ENCODE data around the gene USO1.

The USO1 gene

GRCh38 chr4:75717408-75717807 lies 7.0 kb upstream of the USO1 start:
- no peaks in the 10 kb centered on the region for H4K20me1 ChIP-seq (ENCODE audit: insufficient read depth)
- no peak overlapping the region for H3K9ac ChIP-seq
- H3K36me3 ChIP-seq (ENCODE audit: insufficient read depth), result no peaks in the 10 kb centered on the region; the same call in 1 of the 2 replicates
- no peak overlapping the region for H3K4me3 ChIP-seq (IDR thresholded peaks at IDR 0.05; ENCODE audit: insufficient read depth, low read depth, low read length)
- H3K4me2 ChIP-seq, result no peak overlapping the region
- no peaks in the 10 kb centered on the region for H3K27me3 ChIP-seq (ENCODE audit: insufficient read depth, low read depth)
- TF ChIP-seq CTCF (conservative IDR thresholded peaks at IDR 0.05; ENCODE audit: low read depth, low read length), result no peak
- H2AFZ ChIP-seq (ENCODE audit: low read depth), result no peak overlapping the region
- no peak overlapping the region for H3K27ac ChIP-seq
- H3K79me2 ChIP-seq (ENCODE audit: insufficient read depth, low read depth), result peaks cover 38% of the 10 kb centered on the region; the same call in 1 of the 2 replicates
- peaks cover 49% of the 10 kb centered on the region for H3K4me1 ChIP-seq (ENCODE audit: low read depth, poor library complexity, severe bottlenecking)

GRCh38 chr4:75718529-75718928 lies 5.8 kb upstream of the USO1 start:
- TF ChIP-seq CTCF (conservative IDR thresholded peaks at IDR 0.05; ENCODE audit: low read depth, low read length), result no peak
- Histone ChIP-seq H4K20me1 (ENCODE audit: insufficient read depth) (no peaks in the 10 kb centered on the region; the same call in 1 of the 2 replicates), H3K36me3 (ENCODE audit: insufficient read depth) (no peaks in the 10 kb centered on the region; the same call in 1 of the 2 replicates), H3K4me3 (IDR thresholded peaks at IDR 0.05; ENCODE audit: insufficient read depth, low read depth, low read length) (no peak overlapping the region), H3K4me2 (no peak overlapping the region), H3K27me3 (ENCODE audit: insufficient read depth, low read depth) (no peaks in the 10 kb centered on the region), H3K79me2 (ENCODE audit: insufficient read depth, low read depth) (peaks cover 44% of the 10 kb centered on the region; the same call in 1 of the 2 replicates), H2AFZ (ENCODE audit: low read depth) (no peak overlapping the region), H3K27ac (no peak overlapping the region), H3K4me1 (ENCODE audit: low read depth, poor library complexity, severe bottlenecking) (peaks cover 50% of the 10 kb centered on the region), H3K9ac (no peak overlapping the region)

GRCh38 chr4:75722417-75722816 lies 2.0 kb upstream of the USO1 start:
- no peak for TF ChIP-seq CTCF (conservative IDR thresholded peaks at IDR 0.05; ENCODE audit: low read depth, low read length)
- Histone ChIP-seq H4K20me1 (ENCODE audit: insufficient read depth) (no peaks in the 10 kb centered on the region; the same call in 1 of the 2 replicates), H2AFZ (ENCODE audit: low read depth) (no peak overlapping the region), H3K4me1 (ENCODE audit: low read depth, poor library complexity, severe bottlenecking) (peaks cover 35% of the 10 kb centered on the region), H3K9ac (no peak overlapping the region), H3K27me3 (ENCODE audit: insufficient read depth, low read depth) (no peaks in the 10 kb centered on the region), H3K36me3 (ENCODE audit: insufficient read depth) (no peaks in the 10 kb centered on the region; the same call in 1 of the 2 replicates), H3K27ac (no peak overlapping the region), H3K4me2 (peak overlapping the region; percentile 73), H3K79me2 (ENCODE audit: insufficient read depth, low read depth) (peaks cover 61% of the 10 kb centered on the region; the same call in 1 of the 2 replicates), H3K4me3 (IDR thresholded peaks at IDR 0.05; ENCODE audit: insufficient read depth, low read depth, low read length) (no peak overlapping the region)

GRCh38 chr4:75723163-75724065 lies 963 bp upstream of the USO1 start:
- H3K27me3 ChIP-seq (ENCODE audit: insufficient read depth, low read depth), result no peaks in the 10 kb centered on the region
- peaks cover 43% of the 10 kb centered on the region for H3K4me1 ChIP-seq (ENCODE audit: low read depth, poor library complexity, severe bottlenecking)
- peak overlapping the region; percentile 72; the same call in 1 of the 2 replicates for H2AFZ ChIP-seq (ENCODE audit: low read depth)
- H3K27ac ChIP-seq, result peak overlapping the region; percentile 87
- peak overlapping the region; percentile 76; the same call in 1 of the 2 replicates for H3K9ac ChIP-seq
- no peak for TF ChIP-seq CTCF (conservative IDR thresholded peaks at IDR 0.05; ENCODE audit: low read depth, low read length)
- H3K79me2 ChIP-seq (ENCODE audit: insufficient read depth, low read depth), result peaks cover 66% of the 10 kb centered on the region; the same call in 1 of the 2 replicates
- H3K4me3 ChIP-seq (IDR thresholded peaks at IDR 0.05; ENCODE audit: insufficient read depth, low read depth, low read length), result peak overlapping the region; percentile 90
- no peaks in the 10 kb centered on the region; the same call in 1 of the 2 replicates for H4K20me1 ChIP-seq (ENCODE audit: insufficient read depth)
- H3K36me3 ChIP-seq (ENCODE audit: insufficient read depth), result no peaks in the 10 kb centered on the region
- peak overlapping the region; percentile 73 for H3K4me2 ChIP-seq

Measured in KMS-11 (cell line).